ENCODE measurements around the gene TWNK. TPM values are rescaled to one million over a fixed set of nuclear protein-coding genes. Genes with fewer than 3 reads are reported as not detected.

TWNK gene
- total RNA-seq, 2 donors from 2014 or later: 11.2 to 15.1 TPM

GRCh38 chr10:100998183-100998990 lies 11.0 kb downstream of the TWNK start:
- peak; percentile 89 for DNase-seq
- no peak for TF ChIP-seq CTCF (conservative IDR thresholded peaks at IDR 0.05)
- H3K4me3 Mint-ChIP-seq: peak overlapping the region; percentile 67
- Histone ChIP-seq H3K9me3 (ENCODE audit: control insufficient read depth, low read length) (no peaks in the 10 kb centered on the region), H3K4me3 (ENCODE audit: low read length) (peak overlapping the region; percentile 88), H3K27ac (ENCODE audit: low read depth, low read length) (peak overlapping the region; percentile 97), H3K27me3 (ENCODE audit: control insufficient read depth, insufficient read depth, low read length, poor library complexity, severe bottlenecking) (no peaks in the 10 kb centered on the region), H3K9ac (ENCODE audit: extremely low read depth, low read length, poor library complexity, severe bottlenecking) (peak overlapping the region; percentile 78), H3K4me1 (ENCODE audit: control insufficient read depth, insufficient read depth, low read length) (peaks cover 3% of the 10 kb centered on the region), H3K36me3 (ENCODE audit: control insufficient read depth, insufficient read depth, low read length) (peaks cover 25% of the 10 kb centered on the region)
- H3K4me1 Mint-ChIP-seq: peaks cover 39% of the 10 kb centered on the region
- H3K27me3 Mint-ChIP-seq (ENCODE audit: insufficient read depth): no peaks in the 10 kb centered on the region
- peaks cover 12% of the 10 kb centered on the region for H3K36me3 Mint-ChIP-seq (ENCODE audit: low read depth)
- H3K27ac Mint-ChIP-seq: peak overlapping the region; percentile 91
- WGBS, 2 experiments (ENCODE audit: insufficient coverage in 1 of 2, insufficient read length in 1 of 2): 12 to 19% methylated on average over 10 to 25 of the region's 25 CpGs
- H3K9me3 Mint-ChIP-seq: no peaks in the 10 kb centered on the region

GRCh38 chr10:100998991-100999741 lies 11.8 kb downstream of the TWNK start:
- Histone ChIP-seq H3K27ac (ENCODE audit: low read depth, low read length) (peak overlapping the region; percentile 97), H3K27me3 (ENCODE audit: control insufficient read depth, insufficient read depth, low read length, poor library complexity, severe bottlenecking) (no peaks in the 10 kb centered on the region), H3K9me3 (ENCODE audit: control insufficient read depth, low read length) (no peaks in the 10 kb centered on the region), H3K36me3 (ENCODE audit: control insufficient read depth, insufficient read depth, low read length) (peaks cover 25% of the 10 kb centered on the region), H3K4me1 (ENCODE audit: control insufficient read depth, insufficient read depth, low read length) (peaks cover 3% of the 10 kb centered on the region), H3K9ac (ENCODE audit: extremely low read depth, low read length, poor library complexity, severe bottlenecking) (peak overlapping the region; percentile 78), H3K4me3 (ENCODE audit: low read length) (peak overlapping the region; percentile 88)
- 1 to 16% methylated on average over 9 to 83 of the region's 83 CpGs for WGBS, 2 experiments (ENCODE audit: insufficient coverage in 1 of 2, insufficient read length in 1 of 2)
- Mint-ChIP-seq H3K27ac (peak overlapping the region; percentile 91), H3K36me3 (ENCODE audit: low read depth) (peaks cover 12% of the 10 kb centered on the region), H3K4me3 (peak overlapping the region; percentile 67), H3K4me1 (peaks cover 37% of the 10 kb centered on the region), H3K9me3 (no peaks in the 10 kb centered on the region), H3K27me3 (ENCODE audit: insufficient read depth) (no peaks in the 10 kb centered on the region)
- peak; percentile 92 for DNase-seq
- peak; percentile 95 for TF ChIP-seq CTCF (conservative IDR thresholded peaks at IDR 0.05)

GRCh38 chr10:100999742-101000126 lies 12.4 kb downstream of the TWNK start, which contains the start of gene LZTS2:
Gene LZTS2 (plus strand): TSS chr10:100999808. CDS start chr10:101002539, 2,731 bp downstream.
- peak within 1 kb of the TSS; percentile 93 for H3K27ac Mint-ChIP-seq
- Histone ChIP-seq H3K36me3 (ENCODE audit: control insufficient read depth, insufficient read depth, low read length) (peaks cover 26% of the 10 kb centered on the region), H3K27ac (ENCODE audit: low read depth, low read length) (peak within 1 kb of the TSS; percentile 97), H3K9ac (ENCODE audit: extremely low read depth, low read length, poor library complexity, severe bottlenecking) (peak within 1 kb of the TSS; percentile 78), H3K4me3 (ENCODE audit: low read length) (peak within 1 kb of the TSS; percentile 95), H3K4me1 (ENCODE audit: control insufficient read depth, insufficient read depth, low read length) (peaks cover 3% of the 10 kb centered on the region), H3K27me3 (ENCODE audit: control insufficient read depth, insufficient read depth, low read length, poor library complexity, severe bottlenecking) (no peaks in the 10 kb centered on the region), H3K9me3 (ENCODE audit: control insufficient read depth, low read length) (no peaks in the 10 kb centered on the region)
- WGBS, 2 experiments (ENCODE audit: insufficient coverage in 1 of 2, insufficient read length in 1 of 2): 0 to 1% methylated on average over 13 to 43 of the region's 44 CpGs
- no peak for DNase-seq
- no peak for TF ChIP-seq CTCF (conservative IDR thresholded peaks at IDR 0.05)
- H3K27me3 Mint-ChIP-seq (ENCODE audit: insufficient read depth): no peaks in the 10 kb centered on the region
- H3K4me1 Mint-ChIP-seq: peaks cover 31% of the 10 kb centered on the region
- peaks cover 12% of the 10 kb centered on the region for H3K36me3 Mint-ChIP-seq (ENCODE audit: low read depth)
- peak within 1 kb of the TSS; percentile 67 for H3K4me3 Mint-ChIP-seq
- H3K9me3 Mint-ChIP-seq: no peaks in the 10 kb centered on the region

All from endodermal cell (in vitro differentiated cells).